NB4 (cell line): ENCODE results near the gene FBXW2.

Experiments
- MYC ChIP-seq: IDR thresholded peaks from 2 replicates; pipeline ENCODE4 v1.6.1; 2011; ENCODE audit warnings: low read depth, low read length
- POLR2A ChIP-seq: IDR thresholded peaks from 2 replicates; pipeline ENCODE4 v1.6.1; 2011; ENCODE audit warnings: mild to moderate bottlenecking; ENCODE audit not compliant: insufficient read length; ENCODE audit errors: extremely low read depth
- TF ChIP-seq, protein P1 (sequence below): IDR thresholded peaks from one replicate; pipeline ENCODE4 v1.5.1; 2012; ENCODE audit warnings: low read depth, low read length
- TF ChIP-seq, protein P2 (sequence below): IDR thresholded peaks from 2 replicates; pipeline ENCODE4 v1.6.1; 2011; ENCODE audit warnings: low read depth, low read length

DNA sequence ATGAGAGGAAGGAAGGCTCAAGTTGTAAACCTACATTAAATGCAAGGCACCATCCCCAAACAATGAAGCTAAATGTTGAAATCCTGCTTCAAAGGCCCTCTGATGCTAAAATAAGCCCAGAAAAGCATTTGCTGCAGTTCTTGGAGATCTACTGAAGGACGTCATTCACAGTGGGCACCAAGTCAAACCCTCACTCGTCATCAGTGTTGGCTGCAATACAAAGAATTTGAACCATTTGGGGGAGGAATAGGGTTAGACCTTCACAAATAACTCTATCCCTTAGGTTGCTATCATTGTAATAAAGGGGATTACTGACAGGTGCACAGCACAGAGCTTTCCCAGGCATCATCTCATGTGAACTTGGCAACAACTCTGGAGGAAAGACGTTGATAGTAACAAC, 69.7 kb downstream of the FBXW2 start:
- TF ChIP-seq, protein P1, sequence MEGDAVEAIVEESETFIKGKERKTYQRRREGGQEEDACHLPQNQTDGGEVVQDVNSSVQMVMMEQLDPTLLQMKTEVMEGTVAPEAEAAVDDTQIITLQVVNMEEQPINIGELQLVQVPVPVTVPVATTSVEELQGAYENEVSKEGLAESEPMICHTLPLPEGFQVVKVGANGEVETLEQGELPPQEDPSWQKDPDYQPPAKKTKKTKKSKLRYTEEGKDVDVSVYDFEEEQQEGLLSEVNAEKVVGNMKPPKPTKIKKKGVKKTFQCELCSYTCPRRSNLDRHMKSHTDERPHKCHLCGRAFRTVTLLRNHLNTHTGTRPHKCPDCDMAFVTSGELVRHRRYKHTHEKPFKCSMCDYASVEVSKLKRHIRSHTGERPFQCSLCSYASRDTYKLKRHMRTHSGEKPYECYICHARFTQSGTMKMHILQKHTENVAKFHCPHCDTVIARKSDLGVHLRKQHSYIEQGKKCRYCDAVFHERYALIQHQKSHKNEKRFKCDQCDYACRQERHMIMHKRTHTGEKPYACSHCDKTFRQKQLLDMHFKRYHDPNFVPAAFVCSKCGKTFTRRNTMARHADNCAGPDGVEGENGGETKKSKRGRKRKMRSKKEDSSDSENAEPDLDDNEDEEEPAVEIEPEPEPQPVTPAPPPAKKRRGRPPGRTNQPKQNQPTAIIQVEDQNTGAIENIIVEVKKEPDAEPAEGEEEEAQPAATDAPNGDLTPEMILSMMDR: no peak
- TF ChIP-seq POLR2A (no peak), MYC (no peak)
- TF ChIP-seq, protein P2, sequence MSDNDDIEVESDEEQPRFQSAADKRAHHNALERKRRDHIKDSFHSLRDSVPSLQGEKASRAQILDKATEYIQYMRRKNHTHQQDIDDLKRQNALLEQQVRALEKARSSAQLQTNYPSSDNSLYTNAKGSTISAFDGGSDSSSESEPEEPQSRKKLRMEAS: no peak
